Activated naive CD4-positive, alpha-beta T cell treated with anti-CD3 and anti-CD28 coated beads for 36 hours (primary cell): ENCODE data around the gene DRP2. TPM values are rescaled to one million over a fixed set of nuclear protein-coding genes. Genes with fewer than 3 reads are reported as not detected.

Experiments
- total RNA-seq, 2 experiments: library from RNA; stranded (reverse); gene quantifications; one replicate each; pipeline ENCODE4 v1.2.3, GENCODE V29; 2021

DRP2 gene
- total RNA-seq, 2 experiments from 2014 or later = 0.41 to 0.47 TPM

Other genes starting within 250 kb of the DRP2 start
- 10 to 100 TPM; 20.2 to 22.2 TPM for gene TRMT2B, start 167.7 kb upstream of the DRP2 start, total RNA-seq
- gene TMEM35A, start 140.9 kb upstream of the DRP2 start, total RNA-seq = not detected
- 10 to 100 TPM; 19.1 to 20.4 TPM for gene CENPI, start 121.6 kb upstream of the DRP2 start, total RNA-seq
- not detected for gene TAF7L, start 71.5 kb downstream of the DRP2 start, total RNA-seq
- gene TIMM8A, start 129.0 kb downstream of the DRP2 start, total RNA-seq = 10 to 100 TPM; 14.9 to 15.9 TPM
- under 1 TPM; 0.38 to 0.47 TPM for gene BTK, start 166.4 kb downstream of the DRP2 start, total RNA-seq
- 100 to 1,000 TPM; 446 to 500 TPM for gene RPL36A, start 171.2 kb downstream of the DRP2 start, total RNA-seq
- gene GLA, start 188.1 kb downstream of the DRP2 start, total RNA-seq = 10 to 100 TPM; 40.7 to 45.8 TPM
- gene HNRNPH2, start 188.4 kb downstream of the DRP2 start, total RNA-seq = 10 to 100 TPM; 31.5 to 31.9 TPM